ENCODE results near the gene SLU7.
A peak's percentile ranks its signal among the peaks of the same experiment; 100 is the strongest.

The SLU7 gene

DNA sequence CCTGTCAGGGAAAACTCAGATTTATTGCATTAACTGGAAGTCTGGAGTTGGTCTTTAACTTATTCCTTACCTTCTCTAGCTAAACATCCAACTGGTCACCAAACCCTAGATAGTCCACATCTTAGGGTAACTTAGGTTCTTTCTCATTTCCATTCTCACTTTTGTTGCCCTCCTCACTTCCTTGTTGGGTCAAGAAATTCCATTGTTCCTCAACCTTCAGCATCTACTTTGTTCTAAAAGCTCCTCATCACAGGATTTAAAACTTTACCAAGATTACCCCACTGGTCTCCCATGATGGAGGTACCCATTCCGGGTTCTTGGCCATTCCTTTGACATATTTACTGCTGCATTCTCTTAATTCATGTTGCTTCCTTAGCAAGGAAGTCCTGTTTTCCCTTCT, 34.9 kb upstream of the SLU7 start:
- Histone ChIP-seq H3F3A (ENCODE audit: control insufficient read depth, insufficient read depth) (no peaks in the 10 kb centered on the region), H3K27me3 (ENCODE audit: control insufficient read depth, low read length) (no peaks in the 10 kb centered on the region), H3K4me1 (ENCODE audit: control insufficient read depth, low read length) (peaks cover 19% of the 10 kb centered on the region), H3K79me2 (ENCODE audit: control insufficient read depth, low read length) (no peaks in the 10 kb centered on the region), H3K27ac (ENCODE audit: low read depth, low read length) (no peak overlapping the region), H3K9me2 (replicated peaks; ENCODE audit: control insufficient read depth, low read length) (no peaks in the 10 kb centered on the region), H3K4me3 (ENCODE audit: low read length) (no peak overlapping the region), H3K36me3 (ENCODE audit: control insufficient read depth, low read length) (no peaks in the 10 kb centered on the region), H3K4me2 (ENCODE audit: low read length) (no peak overlapping the region), H4K20me1 (ENCODE audit: control insufficient read depth, insufficient read depth, low read depth, low read length) (no peaks in the 10 kb centered on the region), H3K9me3 (ENCODE audit: control insufficient read depth, insufficient read depth, low read length) (no peaks in the 10 kb centered on the region)
- TF ChIP-seq EZH2phosphoT487 (IDR thresholded peaks at IDR 0.05; ENCODE audit: borderline replicate concordance, low read length), result no peak
- TF ChIP-seq, protein P1, sequence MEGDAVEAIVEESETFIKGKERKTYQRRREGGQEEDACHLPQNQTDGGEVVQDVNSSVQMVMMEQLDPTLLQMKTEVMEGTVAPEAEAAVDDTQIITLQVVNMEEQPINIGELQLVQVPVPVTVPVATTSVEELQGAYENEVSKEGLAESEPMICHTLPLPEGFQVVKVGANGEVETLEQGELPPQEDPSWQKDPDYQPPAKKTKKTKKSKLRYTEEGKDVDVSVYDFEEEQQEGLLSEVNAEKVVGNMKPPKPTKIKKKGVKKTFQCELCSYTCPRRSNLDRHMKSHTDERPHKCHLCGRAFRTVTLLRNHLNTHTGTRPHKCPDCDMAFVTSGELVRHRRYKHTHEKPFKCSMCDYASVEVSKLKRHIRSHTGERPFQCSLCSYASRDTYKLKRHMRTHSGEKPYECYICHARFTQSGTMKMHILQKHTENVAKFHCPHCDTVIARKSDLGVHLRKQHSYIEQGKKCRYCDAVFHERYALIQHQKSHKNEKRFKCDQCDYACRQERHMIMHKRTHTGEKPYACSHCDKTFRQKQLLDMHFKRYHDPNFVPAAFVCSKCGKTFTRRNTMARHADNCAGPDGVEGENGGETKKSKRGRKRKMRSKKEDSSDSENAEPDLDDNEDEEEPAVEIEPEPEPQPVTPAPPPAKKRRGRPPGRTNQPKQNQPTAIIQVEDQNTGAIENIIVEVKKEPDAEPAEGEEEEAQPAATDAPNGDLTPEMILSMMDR (IDR thresholded peaks at IDR 0.05; ENCODE audit: low read depth, low read length, poor library complexity, severe bottlenecking), result no peak

DNA sequence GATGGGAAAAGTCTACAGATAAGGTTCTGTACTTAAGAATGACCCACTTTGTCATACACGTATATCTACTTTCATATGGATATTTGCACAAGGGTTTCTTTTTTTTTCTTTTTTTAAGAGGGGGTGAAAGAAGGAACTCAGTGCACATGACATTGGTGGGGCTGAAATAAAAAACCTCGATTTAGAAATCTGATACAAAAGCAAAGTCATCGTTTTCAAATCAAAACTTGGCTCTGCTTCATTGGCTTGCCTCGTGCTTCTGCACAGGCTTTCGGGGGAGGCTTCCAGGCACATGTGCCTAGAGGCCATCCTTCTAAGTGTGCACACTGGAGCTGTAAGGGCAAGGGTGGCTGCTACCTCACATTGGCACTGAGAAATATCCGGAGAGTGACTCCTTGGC, 33.9 kb upstream of the SLU7 start:
- H3K9me2 ChIP-seq (replicated peaks; ENCODE audit: control insufficient read depth, low read length), result no peaks in the 10 kb centered on the region
- H3K27ac ChIP-seq (ENCODE audit: low read depth, low read length), result no peak overlapping the region
- no peaks in the 10 kb centered on the region for H3K79me2 ChIP-seq (ENCODE audit: control insufficient read depth, low read length)
- no peaks in the 10 kb centered on the region for H4K20me1 ChIP-seq (ENCODE audit: control insufficient read depth, insufficient read depth, low read depth, low read length)
- peak overlapping the region; percentile 36 for H3K4me3 ChIP-seq (ENCODE audit: low read length)
- H3K9me3 ChIP-seq (ENCODE audit: control insufficient read depth, insufficient read depth, low read length), result no peaks in the 10 kb centered on the region
- peak overlapping the region; percentile 47 for H3K4me2 ChIP-seq (ENCODE audit: low read length)
- no peaks in the 10 kb centered on the region for H3K36me3 ChIP-seq (ENCODE audit: control insufficient read depth, low read length)
- H3K4me1 ChIP-seq (ENCODE audit: control insufficient read depth, low read length), result peaks cover 17% of the 10 kb centered on the region
- TF ChIP-seq EZH2phosphoT487 (IDR thresholded peaks at IDR 0.05; ENCODE audit: borderline replicate concordance, low read length), result no peak
- TF ChIP-seq, protein P1 (IDR thresholded peaks at IDR 0.05; ENCODE audit: low read depth, low read length, poor library complexity, severe bottlenecking), result no peak
- no peaks in the 10 kb centered on the region for H3F3A ChIP-seq (ENCODE audit: control insufficient read depth, insufficient read depth)
- no peaks in the 10 kb centered on the region for H3K27me3 ChIP-seq (ENCODE audit: control insufficient read depth, low read length)

DNA sequence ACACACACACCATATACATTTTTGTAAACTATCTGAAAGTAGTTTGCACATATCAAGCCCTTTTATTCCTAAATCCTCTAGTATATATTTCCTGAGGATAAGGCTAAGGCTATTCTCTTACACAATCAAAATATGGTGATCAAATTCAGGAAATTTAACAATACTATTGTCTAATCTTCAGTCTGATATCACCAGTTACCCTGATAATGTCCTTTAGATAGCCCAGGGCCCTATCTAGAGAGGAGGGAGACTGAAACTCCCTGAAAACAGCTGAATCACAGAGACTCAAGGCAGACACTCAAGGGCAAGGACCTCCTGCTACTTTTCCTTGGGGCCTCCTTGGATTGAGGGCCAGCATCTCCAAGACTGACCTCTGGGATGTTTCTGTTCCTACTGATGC, 33.2 kb upstream of the SLU7 start:
- Histone ChIP-seq H3K4me2 (ENCODE audit: low read length) (no peak overlapping the region), H3K9me2 (replicated peaks; ENCODE audit: control insufficient read depth, low read length) (no peaks in the 10 kb centered on the region), H3K27me3 (ENCODE audit: control insufficient read depth, low read length) (no peaks in the 10 kb centered on the region), H4K20me1 (ENCODE audit: control insufficient read depth, insufficient read depth, low read depth, low read length) (no peaks in the 10 kb centered on the region), H3K36me3 (ENCODE audit: control insufficient read depth, low read length) (no peaks in the 10 kb centered on the region), H3K27ac (ENCODE audit: low read depth, low read length) (no peak overlapping the region), H3F3A (ENCODE audit: control insufficient read depth, insufficient read depth) (no peaks in the 10 kb centered on the region), H3K9me3 (ENCODE audit: control insufficient read depth, insufficient read depth, low read length) (no peaks in the 10 kb centered on the region), H3K79me2 (ENCODE audit: control insufficient read depth, low read length) (no peaks in the 10 kb centered on the region), H3K4me1 (ENCODE audit: control insufficient read depth, low read length) (peaks cover 17% of the 10 kb centered on the region), H3K4me3 (ENCODE audit: low read length) (no peak overlapping the region)
- no peak for TF ChIP-seq EZH2phosphoT487 (IDR thresholded peaks at IDR 0.05; ENCODE audit: borderline replicate concordance, low read length)
- TF ChIP-seq, protein P1 (IDR thresholded peaks at IDR 0.05; ENCODE audit: low read depth, low read length, poor library complexity, severe bottlenecking), result no peak

DNA sequence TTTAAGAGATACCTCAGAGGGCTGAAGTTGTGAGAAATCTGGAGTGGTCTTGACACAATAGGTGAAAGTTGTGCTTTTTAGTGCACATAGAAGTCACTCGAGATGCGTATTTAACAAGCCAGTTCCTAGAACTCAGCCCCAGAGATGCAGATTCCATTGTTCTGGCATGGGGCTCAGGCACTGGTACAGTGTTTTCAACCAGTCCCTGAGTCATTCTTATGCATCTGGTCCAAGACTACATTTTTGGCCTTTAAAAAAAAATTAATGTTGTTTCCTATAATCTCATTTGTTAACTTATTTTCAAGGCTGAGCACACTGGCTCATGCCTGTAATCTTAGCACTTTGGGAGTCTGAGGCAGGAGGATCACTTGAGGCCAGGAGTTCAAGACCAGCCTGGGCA, 32.4 kb upstream of the SLU7 start:
- no peaks in the 10 kb centered on the region for H3K9me3 ChIP-seq (ENCODE audit: control insufficient read depth, insufficient read depth, low read length)
- H3K4me2 ChIP-seq (ENCODE audit: low read length), result no peak overlapping the region

More for the DNA sequence above, 32.4 kb upstream of the SLU7 start:
- H3F3A ChIP-seq (ENCODE audit: control insufficient read depth, insufficient read depth), result no peaks in the 10 kb centered on the region
- no peaks in the 10 kb centered on the region for H3K9me2 ChIP-seq (replicated peaks; ENCODE audit: control insufficient read depth, low read length)
- H3K79me2 ChIP-seq (ENCODE audit: control insufficient read depth, low read length), result no peaks in the 10 kb centered on the region
- H3K36me3 ChIP-seq (ENCODE audit: control insufficient read depth, low read length), result no peaks in the 10 kb centered on the region
- H3K27ac ChIP-seq (ENCODE audit: low read depth, low read length), result no peak overlapping the region
- no peaks in the 10 kb centered on the region for H3K27me3 ChIP-seq (ENCODE audit: control insufficient read depth, low read length)
- H3K4me3 ChIP-seq (ENCODE audit: low read length), result no peak overlapping the region
- H3K4me1 ChIP-seq (ENCODE audit: control insufficient read depth, low read length), result peaks cover 17% of the 10 kb centered on the region
- TF ChIP-seq, protein P1 (IDR thresholded peaks at IDR 0.05; ENCODE audit: low read depth, low read length, poor library complexity, severe bottlenecking), result no peak
- no peak for TF ChIP-seq EZH2phosphoT487 (IDR thresholded peaks at IDR 0.05; ENCODE audit: borderline replicate concordance, low read length)
- no peaks in the 10 kb centered on the region for H4K20me1 ChIP-seq (ENCODE audit: control insufficient read depth, insufficient read depth, low read depth, low read length)

Measured in DOHH2 (cell line).